D721Med (cell line): ENCODE data around the gene HIVEP3.

ENCODE experiments used
- DNase-seq: peaks from one replicate; pipeline ENCODE4 v3.0.0; 2011; ENCODE audit warnings: low spot score; ENCODE audit not compliant: insufficient read length
- FAIRE-seq: peaks from 2 replicates; lab custom pipeline; 2011; peaks lifted over from hg19 to GRCh38; lab: Jason Lieb, UNC
- TF ChIP-seq, protein P1 (sequence below): IDR thresholded peaks from 2 replicates; pipeline ENCODE4 v1.5.1; 2012; ENCODE audit warnings: mild to moderate bottlenecking, control low read depth; ENCODE audit not compliant: insufficient read depth; ENCODE audit errors: missing control alignments

Gene HIVEP3

DNA sequence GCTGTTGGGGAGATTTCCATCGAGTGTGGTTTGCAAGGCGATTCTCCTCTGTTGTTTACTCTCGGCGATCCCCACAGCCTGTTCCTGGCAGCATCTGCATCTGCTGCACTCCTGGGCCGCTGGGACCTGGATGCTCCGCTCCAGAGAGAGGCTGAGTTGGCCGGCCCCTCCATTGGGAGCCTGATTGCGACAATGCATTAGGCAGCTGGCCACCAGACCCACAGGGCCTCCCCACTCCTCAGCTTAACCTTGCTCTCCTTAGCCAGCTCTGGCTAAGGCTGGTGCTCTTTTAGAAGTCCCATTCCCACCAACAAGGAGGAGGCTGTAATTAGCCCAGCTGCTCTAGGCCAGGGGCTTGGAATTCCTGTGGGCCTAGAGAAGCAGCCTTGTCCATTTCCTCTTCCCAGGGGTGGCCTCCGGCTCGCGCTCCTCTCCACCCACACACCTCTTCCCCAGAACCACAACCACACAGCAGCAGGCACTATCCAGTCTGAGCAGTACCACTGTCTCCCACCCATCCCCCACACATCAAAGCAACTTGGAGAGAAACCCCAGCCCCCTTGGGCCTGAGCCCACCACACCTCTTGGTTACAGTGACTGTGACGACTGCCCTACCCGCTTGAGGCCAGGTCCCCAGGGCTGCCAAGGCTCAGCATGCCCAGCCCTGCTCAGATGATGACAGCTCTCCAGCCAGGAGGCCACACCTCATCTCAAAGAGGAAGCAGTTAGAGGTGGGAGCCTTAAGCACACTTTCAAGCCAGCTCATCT lies 240.4 kb downstream of the HIVEP3 start:
- FAIRE-seq (no peak), DNase-seq (no peak)
- TF ChIP-seq, protein P1, sequence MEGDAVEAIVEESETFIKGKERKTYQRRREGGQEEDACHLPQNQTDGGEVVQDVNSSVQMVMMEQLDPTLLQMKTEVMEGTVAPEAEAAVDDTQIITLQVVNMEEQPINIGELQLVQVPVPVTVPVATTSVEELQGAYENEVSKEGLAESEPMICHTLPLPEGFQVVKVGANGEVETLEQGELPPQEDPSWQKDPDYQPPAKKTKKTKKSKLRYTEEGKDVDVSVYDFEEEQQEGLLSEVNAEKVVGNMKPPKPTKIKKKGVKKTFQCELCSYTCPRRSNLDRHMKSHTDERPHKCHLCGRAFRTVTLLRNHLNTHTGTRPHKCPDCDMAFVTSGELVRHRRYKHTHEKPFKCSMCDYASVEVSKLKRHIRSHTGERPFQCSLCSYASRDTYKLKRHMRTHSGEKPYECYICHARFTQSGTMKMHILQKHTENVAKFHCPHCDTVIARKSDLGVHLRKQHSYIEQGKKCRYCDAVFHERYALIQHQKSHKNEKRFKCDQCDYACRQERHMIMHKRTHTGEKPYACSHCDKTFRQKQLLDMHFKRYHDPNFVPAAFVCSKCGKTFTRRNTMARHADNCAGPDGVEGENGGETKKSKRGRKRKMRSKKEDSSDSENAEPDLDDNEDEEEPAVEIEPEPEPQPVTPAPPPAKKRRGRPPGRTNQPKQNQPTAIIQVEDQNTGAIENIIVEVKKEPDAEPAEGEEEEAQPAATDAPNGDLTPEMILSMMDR: no peak

DNA sequence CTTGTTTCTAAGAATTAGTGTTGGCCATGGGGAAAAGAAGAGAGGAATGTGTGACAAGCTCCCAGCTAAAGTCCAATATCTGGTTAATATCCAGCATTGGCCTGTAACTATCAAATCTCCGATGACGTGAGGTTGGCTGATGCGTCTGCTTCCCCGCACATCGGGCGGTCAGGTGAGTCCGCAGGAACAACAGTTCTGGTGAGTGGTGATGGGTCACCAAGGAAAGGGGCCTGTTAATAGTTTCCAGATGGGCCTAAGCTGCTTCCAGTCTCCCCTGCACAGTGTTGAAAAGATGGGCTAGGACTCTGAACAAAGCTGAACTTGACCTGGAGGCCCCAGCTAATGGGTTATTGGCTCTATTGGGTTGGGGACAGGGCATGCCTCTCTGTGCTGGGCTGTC lies 241.1 kb downstream of the HIVEP3 start:
- FAIRE-seq (no peak), DNase-seq (no peak)
- TF ChIP-seq, protein P1: no peak

DNA sequence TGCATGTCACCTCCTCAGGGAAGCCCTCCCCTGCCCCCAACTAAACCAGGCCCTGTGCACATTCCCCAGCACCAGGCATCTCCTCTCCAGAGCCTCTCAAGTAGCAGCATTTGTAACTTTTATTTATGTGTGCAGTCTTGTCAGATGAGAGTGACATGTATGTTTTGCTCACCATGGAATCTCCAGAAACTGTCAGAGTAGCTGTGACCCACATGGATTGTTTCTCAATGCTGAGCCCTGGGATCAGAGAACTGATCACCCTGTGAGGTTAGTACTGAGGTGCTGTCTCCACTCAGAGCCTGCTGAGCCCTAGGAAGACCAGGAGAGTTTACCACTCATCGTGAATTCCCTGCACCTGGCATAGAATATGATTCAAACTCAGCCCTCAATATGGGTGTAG lies 243.3 kb downstream of the HIVEP3 start:
- FAIRE-seq: no peak
- TF ChIP-seq, protein P1: no peak
- no peak for DNase-seq

DNA sequence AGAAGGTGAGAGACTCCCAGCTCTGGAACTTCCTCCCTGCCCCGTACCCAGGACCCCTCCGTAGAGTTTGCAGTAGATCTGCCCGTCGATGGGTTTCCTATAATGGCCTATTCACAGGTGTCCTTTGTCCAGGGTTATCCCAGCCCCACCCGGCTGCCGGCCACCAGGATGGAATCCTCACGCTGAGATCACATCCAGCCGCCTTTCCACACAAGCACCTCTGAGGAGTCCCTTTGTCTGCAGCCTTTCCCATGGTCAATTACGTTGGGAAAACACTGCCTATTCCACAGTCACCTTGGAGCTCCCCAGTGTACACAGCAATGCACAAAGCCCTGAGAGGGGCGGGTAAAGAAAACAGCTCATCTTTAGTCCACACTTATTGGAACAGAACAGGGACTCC lies 244.2 kb downstream of the HIVEP3 start:
- no peak for FAIRE-seq
- TF ChIP-seq, protein P1: no peak
- no peak for DNase-seq

DNA sequence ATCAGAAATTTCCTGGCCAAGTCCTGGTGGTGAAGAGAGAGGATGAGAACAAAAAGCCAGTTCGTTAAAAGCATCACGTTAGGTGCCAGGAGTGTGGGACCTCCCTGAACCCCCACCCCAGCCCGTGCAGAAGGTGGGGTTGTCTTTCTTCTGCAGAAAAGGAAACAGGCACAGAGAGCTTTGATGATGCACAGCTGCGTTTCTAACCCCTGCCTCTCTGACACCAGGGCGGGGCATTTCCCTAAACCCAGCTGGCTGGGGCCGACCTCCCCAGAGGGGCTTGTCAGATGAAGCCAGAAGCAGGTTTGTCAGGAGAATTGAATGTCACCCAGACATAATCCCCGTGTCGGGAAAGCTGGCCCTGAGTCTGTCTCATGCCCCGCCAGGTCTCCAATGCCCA lies 244.9 kb downstream of the HIVEP3 start:
- no peak for DNase-seq
- TF ChIP-seq, protein P1: no peak
- FAIRE-seq: no peak

DNA sequence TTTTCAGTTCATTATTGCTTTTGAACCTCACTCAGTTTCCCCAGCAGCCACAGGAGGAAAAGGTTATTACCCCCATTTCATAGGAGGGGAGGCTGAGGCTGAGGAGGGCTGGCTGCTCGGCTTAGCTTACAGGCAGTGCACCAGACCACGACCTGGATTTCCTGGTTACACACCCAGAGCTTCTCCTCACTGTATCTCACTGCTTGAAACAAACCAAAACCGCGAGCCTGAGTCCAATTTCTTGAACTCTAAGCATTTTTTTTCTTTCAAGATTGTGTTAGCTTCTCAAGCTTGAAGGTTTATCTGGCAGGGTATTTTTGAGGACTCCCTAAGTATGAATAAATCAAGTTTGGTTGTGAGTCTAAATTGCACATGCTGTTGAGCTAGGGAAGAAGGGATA lies 245.3 kb downstream of the HIVEP3 start:
- TF ChIP-seq, protein P1: no peak
- FAIRE-seq: no peak
- DNase-seq: no peak

DNA sequence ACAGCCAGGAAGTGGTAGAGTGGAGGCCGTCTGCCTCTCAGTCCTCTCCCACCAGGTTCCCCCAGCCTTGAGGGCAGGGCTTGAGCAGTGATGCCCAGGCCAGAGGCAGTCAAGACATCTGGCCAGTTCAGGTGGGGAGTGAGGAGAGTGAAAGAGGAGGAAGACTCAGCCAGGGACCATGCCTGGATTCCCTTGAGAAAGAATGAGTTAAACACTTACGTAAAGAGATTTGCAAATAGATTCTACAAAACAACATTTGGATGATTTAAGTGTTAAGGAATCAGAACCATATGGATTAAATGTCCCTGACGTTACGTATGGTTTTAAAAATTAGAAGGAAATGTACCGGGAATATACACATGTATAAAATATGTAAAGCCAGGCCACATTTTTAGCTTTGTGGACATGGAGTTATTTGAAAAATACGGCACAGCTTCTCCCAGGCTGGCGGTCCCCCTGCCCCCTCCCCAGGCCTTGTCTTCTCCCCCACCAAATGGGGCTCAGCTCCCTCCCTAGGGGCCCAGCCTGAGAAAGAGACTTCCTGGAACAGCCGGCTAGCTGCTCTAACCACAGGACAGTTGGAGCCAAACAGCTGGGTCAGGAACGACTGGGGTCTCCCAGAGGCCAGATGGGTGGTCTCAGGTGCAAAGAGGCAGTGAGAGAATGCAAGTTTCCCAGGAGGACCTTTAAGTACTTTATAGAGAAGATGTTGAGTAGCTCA lies 245.9 kb downstream of the HIVEP3 start:
- DNase-seq (no peak), FAIRE-seq (no peak)
- TF ChIP-seq, protein P1: no peak
